HEK293 (cell line): Measurements from ENCODE around the gene CASK.

Experiments
- CTCF ChIA-PET: fragments of 350-600 bp; formaldehyde crosslinking; extraction: SDS; loops from one replicate; lab custom pipeline; 2021; ENCODE audit warnings: antibody characterized with exemption; lab: Yijun Ruan, JAX
- POLR2A ChIA-PET: fragments of 300-600 bp; formaldehyde crosslinking; extraction: SDS; loops from one replicate; lab custom pipeline; 2020; ENCODE audit warnings: antibody characterized with exemption, inconsistent platforms; lab: Yijun Ruan, JAX
- H3K27ac ChIP-seq: fragments of 200-500 bp; sonication (Bioruptor generic); 2 replicates; pipeline ENCODE4 v1.5.1; 2014; ENCODE audit warnings: low read depth, low read length, control low read depth, inconsistent platforms; ENCODE audit errors: extremely low read depth
- H3K36me3 ChIP-seq, 2 experiments: fragments of 200-500 bp in 1 of 2; sonication (Bioruptor generic) in 1 of 2; 1 replicate in 1 of 2; 2 replicates in 1 of 2; pipeline ENCODE4 v1.5.1; 2014 to 2017; ENCODE audit warnings: inconsistent platforms in 2 of 2, low read length in 2 of 2; ENCODE audit not compliant: control insufficient read depth in 2 of 2, insufficient read depth in 1 of 2
- H3K4me1 ChIP-seq: fragments of 200-500 bp; sonication (Bioruptor generic); 2 replicates; pipeline ENCODE4 v1.5.1; 2014; ENCODE audit warnings: mild to moderate bottlenecking, low read length, inconsistent platforms; ENCODE audit not compliant: control insufficient read depth, insufficient read depth
- H3K4me3 ChIP-seq: 2 replicates; pipeline ENCODE4 v1.5.1; 2011; ENCODE audit warnings: low read depth, mild to moderate bottlenecking, control low read depth, low read length, moderate library complexity
- H3K9me3 ChIP-seq: fragments of 200-500 bp; sonication (Bioruptor generic); 2 replicates; pipeline ENCODE4 v1.5.1; 2014; ENCODE audit warnings: low read depth, low read length, inconsistent platforms; ENCODE audit not compliant: control insufficient read depth, insufficient read depth
- FEZF1 ChIP-seq: fragments of 450-650 bp; formaldehyde crosslinking; IDR thresholded peaks from 2 replicates; pipeline ENCODE4 v1.5.1; 2016; ENCODE audit warnings: missing biosample characterization, missing genetic modification characterization
- HOXA7 ChIP-seq: sonication (generic); formaldehyde crosslinking; IDR thresholded peaks from 2 replicates; pipeline ENCODE4 v1.8.1; 2022; ENCODE audit warnings: missing genetic modification reagents, borderline replicate concordance
- IKZF3 ChIP-seq: fragments of 450-650 bp; IDR thresholded peaks from 2 replicates; pipeline ENCODE4 v1.5.0; 2018; ENCODE audit warnings: missing biosample characterization, mild to moderate bottlenecking, missing genetic modification characterization, moderate library complexity
- PATZ1 ChIP-seq: fragments of 450-650 bp; formaldehyde crosslinking; IDR thresholded peaks from 2 replicates; pipeline ENCODE4 v1.5.1; 2016; ENCODE audit warnings: missing biosample characterization, missing genetic modification characterization
- PRDM1 ChIP-seq: fragments of 450-650 bp; formaldehyde crosslinking; IDR thresholded peaks from 2 replicates; pipeline ENCODE4; 2016; ENCODE audit warnings: missing biosample characterization, missing genetic modification characterization
- TCF7L2 ChIP-seq: IDR thresholded peaks from 2 replicates; pipeline ENCODE4 v1.6.1; 2011; ENCODE audit warnings: low read depth, mild to moderate bottlenecking, inconsistent platforms, low read length, moderate library complexity, borderline replicate concordance
- TRIM28 ChIP-seq: IDR thresholded peaks from 2 replicates; pipeline ENCODE4 v1.6.1; 2011; ENCODE audit warnings: low read length, control low read depth, borderline replicate concordance
- ZBTB49 ChIP-seq: fragments of 450-650 bp; formaldehyde crosslinking; IDR thresholded peaks from 2 replicates; pipeline ENCODE4 v1.5.1; 2016; ENCODE audit warnings: missing biosample characterization, missing genetic modification characterization, low read depth
- ZBTB8A ChIP-seq: fragments of 450-650 bp; formaldehyde crosslinking; IDR thresholded peaks from 2 replicates; pipeline ENCODE4 v1.5.1; 2016; ENCODE audit warnings: missing biosample characterization, missing genetic modification characterization
- ZNF10 ChIP-seq: fragments of 450-650 bp; formaldehyde crosslinking; IDR thresholded peaks from 2 replicates; pipeline ENCODE4 v1.5.1; 2017; ENCODE audit warnings: missing biosample characterization, missing genetic modification characterization
- ZNF133 ChIP-seq: fragments of 450-650 bp; formaldehyde crosslinking; IDR thresholded peaks from 2 replicates; pipeline ENCODE4 v1.5.1; 2016; ENCODE audit warnings: missing biosample characterization, missing genetic modification characterization
- ZNF211 ChIP-seq: fragments of 450-650 bp; formaldehyde crosslinking; IDR thresholded peaks from 2 replicates; pipeline ENCODE4 v1.5.1; 2016; ENCODE audit warnings: low read depth, missing biosample characterization, missing genetic modification characterization
- ZNF26 ChIP-seq: fragments of 450-650 bp; formaldehyde crosslinking; IDR thresholded peaks from 2 replicates; pipeline ENCODE4 v1.5.1; 2016; ENCODE audit warnings: missing biosample characterization, missing genetic modification characterization
- ZNF280C ChIP-seq: fragments of 450-650 bp; formaldehyde crosslinking; IDR thresholded peaks from 2 replicates; pipeline ENCODE4 v1.5.1; 2016; ENCODE audit warnings: missing biosample characterization, missing genetic modification characterization
- ZNF398 ChIP-seq: fragments of 450-650 bp; formaldehyde crosslinking; IDR thresholded peaks from 2 replicates; pipeline ENCODE4 v1.5.1; 2017; ENCODE audit warnings: missing biosample characterization, missing genetic modification characterization
- ZNF510 ChIP-seq: fragments of 450-650 bp; formaldehyde crosslinking; IDR thresholded peaks from 2 replicates; pipeline ENCODE4 v1.5.1; 2018; ENCODE audit warnings: mild to moderate bottlenecking, missing genetic modification characterization, missing biosample characterization; ENCODE audit not compliant: insufficient replicate concordance
- ZNF621 ChIP-seq: fragments of 450-650 bp; formaldehyde crosslinking; IDR thresholded peaks from 2 replicates; pipeline ENCODE4 v1.5.1; 2017; ENCODE audit warnings: missing biosample characterization, missing genetic modification characterization
- ZNF654 ChIP-seq: fragments of 450-650 bp; formaldehyde crosslinking; IDR thresholded peaks from 2 replicates; pipeline ENCODE4 v1.5.1; 2016; ENCODE audit warnings: low read depth, missing biosample characterization, missing genetic modification characterization
- ZNF707 ChIP-seq: fragments of 450-650 bp; formaldehyde crosslinking; IDR thresholded peaks from 2 replicates; pipeline ENCODE4 v1.5.1; 2016; ENCODE audit warnings: missing biosample characterization, missing genetic modification characterization
- ZNF768 ChIP-seq: fragments of 450-650 bp; formaldehyde crosslinking; IDR thresholded peaks from 2 replicates; pipeline ENCODE4 v1.5.1; 2018; ENCODE audit warnings: missing biosample characterization, mild to moderate bottlenecking, missing genetic modification characterization
- ZNF776 ChIP-seq: fragments of 450-650 bp; formaldehyde crosslinking; IDR thresholded peaks from 2 replicates; pipeline ENCODE4 v1.5.0; 2017; ENCODE audit warnings: missing biosample characterization, missing genetic modification characterization, borderline replicate concordance
- ZSCAN16 ChIP-seq: fragments of 450-650 bp; formaldehyde crosslinking; IDR thresholded peaks from 2 replicates; pipeline ENCODE4 v1.5.1; 2016; ENCODE audit warnings: missing biosample characterization, missing genetic modification characterization
- ZSCAN23 ChIP-seq: fragments of 450-650 bp; formaldehyde crosslinking; IDR thresholded peaks from 2 replicates; pipeline ENCODE4 v1.5.1; 2016; ENCODE audit warnings: missing biosample characterization, missing genetic modification characterization

The CASK gene

GRCh38 chrX:41799661-41800060 lies 123.7 kb downstream of the CASK start:
- Histone ChIP-seq H3K36me3 (no peaks in the 10 kb centered on the region), H3K9me3 (no peaks in the 10 kb centered on the region), H3K27ac (no peak overlapping the region), H3K4me1 (no peaks in the 10 kb centered on the region), H3K4me3 (no peak overlapping the region)
- TF ChIP-seq ZNF211 (tag by site-specific recombination) (no peak), ZNF707 (tag by site-specific recombination) (no peak), ZBTB49 (tag by site-specific recombination) (no peak), ZSCAN23 (tag by site-specific recombination) (no peak), TRIM28 (no peak), ZBTB8A (tag by site-specific recombination) (no peak), ZNF768 (tag by site-specific recombination) (no peak), FEZF1 (no peak), TCF7L2 (no peak), ZNF398 (tag by site-specific recombination) (no peak)
- ChIA-PET POLR2A (interaction anchor here (1.2 kb wide), 1 partner anchor 123 kb away, joined by 4 read pairs; no protein-coding TSS in a partner anchor), CTCF (interaction anchor here (0.5 to 2.1 kb wide), 10 partner anchors 9 to 1760 kb away, joined by 3 to 11 read pairs (median 3); no protein-coding TSS in a partner anchor)

GRCh38 chrX:41796577-41796976 lies 126.8 kb downstream of the CASK start:
- POLR2A ChIA-PET: no interaction called here
- H3K4me1 ChIP-seq: no peaks in the 10 kb centered on the region
- TF ChIP-seq ZNF280C: no peak
- no peak for TF ChIP-seq ZNF510
- TF ChIP-seq IKZF3 (tag by site-specific recombination): no peak
- no peak overlapping the region for H3K27ac ChIP-seq
- no peaks in the 10 kb centered on the region for H3K9me3 ChIP-seq
- no peak overlapping the region for H3K4me3 ChIP-seq
- CTCF ChIA-PET: interaction anchor here (0.5 to 1.4 kb wide), 8 partner anchors 15 to 1388 kb away, joined by 3 to 12 read pairs (median 4); no protein-coding TSS in a partner anchor
- no peaks in the 10 kb centered on the region for H3K36me3 ChIP-seq

GRCh38 chrX:41796046-41796445 lies 127.3 kb downstream of the CASK start:
- Histone ChIP-seq H3K4me3 (no peak overlapping the region), H3K27ac (no peak overlapping the region), H3K9me3 (no peaks in the 10 kb centered on the region), H3K4me1 (no peaks in the 10 kb centered on the region), H3K36me3 (no peaks in the 10 kb centered on the region)
- POLR2A ChIA-PET: no interaction called here
- CTCF ChIA-PET: interaction anchor here (1.3 to 1.4 kb wide), 2 partner anchors 14 to 16 kb away, joined by 6 to 7 read pairs; no protein-coding TSS in a partner anchor
- TF ChIP-seq ZNF133 (tag by site-specific recombination) (no peak), ZNF654 (tag by site-specific recombination) (no peak), PATZ1 (tag by site-specific recombination) (no peak), PRDM1 (no peak), HOXA7 (CRISPR knock-in tag) (no peak), ZSCAN16 (tag by site-specific recombination) (no peak), ZNF10 (tag by site-specific recombination) (no peak), ZNF621 (tag by site-specific recombination) (no peak), ZNF26 (no peak), ZNF776 (tag by site-specific recombination) (no peak)
